Activated naive CD4-positive, alpha-beta T cell (primary cell): Measurements from ENCODE around the gene SEMA3F.

ENCODE experiments used
- DNase-seq, 4 experiments: peaks; one replicate each; lab custom pipeline; 2025; lab: John Stamatoyannopoulos, UW

Gene SEMA3F

GRCh38 chr3:50235716-50236483, 80.8 kb downstream of the SEMA3F start, which contains the start of gene GNAI2:
Gene GNAI2, plus strand, starts transcription at chr3:50236204. Its CDS starts 132 bp downstream, at chr3:50236336.
- peak; percentile 94 to 99 (median 96) for DNase-seq

GRCh38 chr3:50236484-50237132, 81.5 kb downstream of the SEMA3F start:
- DNase-seq, result no peak

GRCh38 chr3:50237133-50237651, 82.1 kb downstream of the SEMA3F start:
- DNase-seq, result peak in 1 of 4 experiments; percentile 30

GRCh38 chr3:50237754-50238548, 82.8 kb downstream of the SEMA3F start:
- peak; percentile 53 to 82 (median 71) for DNase-seq

- no peak for DNase-seq
These were observed 83.5 kb downstream of the SEMA3F start for GRCh38 chr3:50238549-50239026.
